ENCODE data around the gene XPR1.
A peak's percentile ranks its signal among the peaks of the same experiment; 100 is the strongest.

The XPR1 gene

DNA sequence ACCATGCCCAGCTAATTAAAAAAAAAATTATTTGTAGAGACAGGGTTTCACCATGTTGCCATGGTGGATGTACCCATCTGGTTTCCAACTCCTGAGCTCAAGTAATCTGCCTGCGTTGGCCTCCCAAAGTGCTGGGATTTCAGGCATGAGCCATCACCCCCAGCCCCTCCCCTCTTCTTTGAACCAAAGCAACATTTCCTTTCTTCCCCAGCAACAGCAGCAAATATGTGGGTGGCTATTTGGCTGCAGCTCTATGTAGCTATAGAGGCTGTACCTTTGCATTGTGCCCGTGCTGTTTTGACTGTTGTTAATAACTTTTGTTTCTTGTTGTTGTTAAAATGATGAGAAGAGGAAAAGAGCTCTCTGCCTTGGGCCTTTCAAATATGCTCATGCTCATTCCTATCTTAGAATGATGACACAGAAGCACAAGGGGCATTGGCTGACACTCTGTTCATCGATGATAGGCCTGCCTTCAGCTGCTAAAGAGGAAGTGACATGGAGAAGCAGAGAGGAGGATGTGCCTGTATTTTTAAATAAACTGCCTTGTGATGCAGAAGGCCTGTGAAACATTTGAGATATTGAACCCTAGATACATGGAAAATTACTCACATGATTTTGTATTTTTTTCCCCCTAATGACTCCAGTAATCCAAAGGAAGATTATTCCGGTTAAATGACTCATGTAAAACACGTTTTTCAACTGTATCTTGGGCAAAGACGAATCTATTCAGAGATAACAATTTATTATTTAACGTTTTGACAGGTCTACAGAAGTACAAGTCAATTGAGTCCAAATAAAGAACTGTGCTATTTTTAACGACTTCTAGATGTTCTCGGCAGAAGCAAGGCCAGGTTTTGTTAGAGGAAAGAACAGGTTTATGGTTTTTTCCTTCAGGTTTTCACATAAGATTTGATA is 20.5 kb upstream of the XPR1 start:
- no peak overlapping the region for H3K4me3 ChIP-seq (replicated peaks in 1 of 2; ENCODE audit: low read depth in 2 of 2, low read length in 2 of 2)
- DNase-seq (ENCODE audit: low read depth in 2 of 2) = peak; percentile 56 to 58
- TF ChIP-seq, protein P1, sequence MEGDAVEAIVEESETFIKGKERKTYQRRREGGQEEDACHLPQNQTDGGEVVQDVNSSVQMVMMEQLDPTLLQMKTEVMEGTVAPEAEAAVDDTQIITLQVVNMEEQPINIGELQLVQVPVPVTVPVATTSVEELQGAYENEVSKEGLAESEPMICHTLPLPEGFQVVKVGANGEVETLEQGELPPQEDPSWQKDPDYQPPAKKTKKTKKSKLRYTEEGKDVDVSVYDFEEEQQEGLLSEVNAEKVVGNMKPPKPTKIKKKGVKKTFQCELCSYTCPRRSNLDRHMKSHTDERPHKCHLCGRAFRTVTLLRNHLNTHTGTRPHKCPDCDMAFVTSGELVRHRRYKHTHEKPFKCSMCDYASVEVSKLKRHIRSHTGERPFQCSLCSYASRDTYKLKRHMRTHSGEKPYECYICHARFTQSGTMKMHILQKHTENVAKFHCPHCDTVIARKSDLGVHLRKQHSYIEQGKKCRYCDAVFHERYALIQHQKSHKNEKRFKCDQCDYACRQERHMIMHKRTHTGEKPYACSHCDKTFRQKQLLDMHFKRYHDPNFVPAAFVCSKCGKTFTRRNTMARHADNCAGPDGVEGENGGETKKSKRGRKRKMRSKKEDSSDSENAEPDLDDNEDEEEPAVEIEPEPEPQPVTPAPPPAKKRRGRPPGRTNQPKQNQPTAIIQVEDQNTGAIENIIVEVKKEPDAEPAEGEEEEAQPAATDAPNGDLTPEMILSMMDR (IDR thresholded peaks at IDR 0.05; ENCODE audit: low read depth, low read length) = no peak

DNA sequence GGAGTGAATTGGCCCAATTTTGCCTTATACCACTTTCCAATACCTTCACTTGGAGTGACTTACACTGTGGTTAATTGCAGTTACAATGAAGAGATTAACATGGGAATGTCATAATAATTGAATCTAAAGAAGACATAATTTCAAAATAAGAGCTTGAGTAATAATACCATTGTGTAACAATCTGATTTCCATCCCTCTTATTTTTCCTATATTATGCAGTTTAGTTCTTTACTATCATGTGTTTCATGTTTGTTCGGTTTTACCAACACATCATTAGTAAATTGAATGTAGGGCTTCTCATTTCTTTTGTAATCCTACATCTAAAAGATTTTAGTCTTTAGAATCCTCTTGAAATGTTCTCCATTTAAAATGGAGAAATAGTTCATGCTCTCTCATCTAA is 19.2 kb upstream of the XPR1 start:
- TF ChIP-seq, protein P1 (IDR thresholded peaks at IDR 0.05; ENCODE audit: low read depth, low read length) = no peak
- no peak for DNase-seq (ENCODE audit: low read depth in 2 of 2)
- H3K4me3 ChIP-seq (replicated peaks in 1 of 2; ENCODE audit: low read depth in 2 of 2, low read length in 2 of 2) = no peak overlapping the region

DNA sequence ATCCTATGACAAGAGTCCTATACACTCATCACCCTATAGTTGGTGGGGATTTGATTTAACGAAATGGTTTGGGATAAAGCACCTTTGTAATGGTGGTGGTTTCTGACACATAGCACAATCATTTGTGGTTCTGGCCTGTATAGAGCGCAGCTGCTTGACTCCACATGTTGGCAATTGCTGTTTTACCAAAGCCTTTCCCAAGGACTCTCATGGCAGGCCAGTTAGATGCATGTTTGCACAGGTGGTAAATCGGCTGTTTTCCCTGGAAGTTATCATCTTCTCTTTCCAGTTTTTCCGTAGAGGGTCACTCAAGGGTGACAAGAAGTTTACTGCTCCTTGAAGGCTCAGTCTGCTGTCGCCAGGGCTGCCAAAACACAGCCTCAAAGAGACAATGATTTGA is 17.1 kb upstream of the XPR1 start:
- H3K4me3 ChIP-seq (replicated peaks in 1 of 2; ENCODE audit: low read depth in 2 of 2, low read length in 2 of 2) = no peak overlapping the region
- no peak for DNase-seq (ENCODE audit: low read depth in 2 of 2)
- TF ChIP-seq, protein P1 (IDR thresholded peaks at IDR 0.05; ENCODE audit: low read depth, low read length) = no peak

DNA sequence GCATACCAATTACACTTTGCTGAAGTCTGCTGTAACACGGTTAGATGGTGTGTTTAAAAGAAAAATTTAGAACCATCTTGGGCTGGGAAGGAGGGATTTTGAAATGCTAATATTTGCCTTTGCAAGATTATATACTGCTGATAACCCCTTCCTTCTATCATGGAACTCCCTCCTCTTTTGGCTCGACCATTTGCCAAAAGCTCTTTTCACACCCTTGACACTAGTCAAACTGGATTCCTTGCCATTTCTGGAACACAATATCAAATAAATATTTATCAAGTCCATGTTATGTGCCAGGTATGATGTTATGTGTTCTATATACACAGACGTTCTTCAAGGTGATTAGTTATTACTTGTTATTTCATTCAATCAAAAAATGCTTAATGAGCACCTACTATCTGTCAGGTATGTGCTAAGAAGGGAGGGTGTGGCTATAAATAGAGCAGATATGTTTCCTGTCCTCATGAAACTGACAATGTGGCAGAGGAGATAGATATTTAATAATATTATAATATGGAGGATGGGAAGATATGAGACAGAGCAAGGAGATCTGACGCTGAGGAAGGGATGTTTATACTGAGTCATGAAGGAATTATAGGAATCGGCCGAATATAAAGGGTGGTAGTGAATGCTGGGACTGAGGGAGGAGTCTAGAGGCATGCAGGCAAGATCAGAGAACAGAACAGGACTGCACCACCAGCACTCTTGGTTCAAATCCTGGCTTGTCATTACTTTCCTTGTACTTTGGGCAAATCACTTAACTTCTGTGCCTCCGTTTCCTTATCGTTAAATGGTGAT is 16.1 kb upstream of the XPR1 start:
- TF ChIP-seq, protein P1 (IDR thresholded peaks at IDR 0.05; ENCODE audit: low read depth, low read length) = no peak
- H3K4me3 ChIP-seq (replicated peaks in 1 of 2; ENCODE audit: low read depth in 2 of 2, low read length in 2 of 2) = no peak overlapping the region
- no peak for DNase-seq (ENCODE audit: low read depth in 2 of 2)

DNA sequence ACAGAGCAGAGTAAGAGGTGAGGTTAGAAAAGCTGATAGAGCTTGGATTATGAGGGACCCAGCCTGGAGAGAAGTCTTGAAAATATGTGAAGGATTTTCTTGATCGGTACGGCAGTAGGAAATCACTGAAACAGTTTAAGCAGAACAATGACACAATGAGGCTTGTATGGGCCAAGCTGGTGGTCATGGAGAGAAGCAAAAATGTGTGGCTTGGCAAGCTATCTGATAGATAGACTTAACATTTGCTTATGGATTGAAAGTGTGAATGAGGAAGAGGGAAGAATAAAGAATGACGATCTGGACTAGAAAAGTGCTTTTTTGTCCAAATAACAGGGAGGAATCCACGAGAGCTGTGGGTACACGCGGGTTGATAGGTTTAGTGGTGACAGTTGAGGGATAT is 15.4 kb upstream of the XPR1 start:
- TF ChIP-seq, protein P1 (IDR thresholded peaks at IDR 0.05; ENCODE audit: low read depth, low read length) = no peak
- DNase-seq (ENCODE audit: low read depth in 2 of 2) = peak in 1 of 2 donors; percentile 37

DNA sequence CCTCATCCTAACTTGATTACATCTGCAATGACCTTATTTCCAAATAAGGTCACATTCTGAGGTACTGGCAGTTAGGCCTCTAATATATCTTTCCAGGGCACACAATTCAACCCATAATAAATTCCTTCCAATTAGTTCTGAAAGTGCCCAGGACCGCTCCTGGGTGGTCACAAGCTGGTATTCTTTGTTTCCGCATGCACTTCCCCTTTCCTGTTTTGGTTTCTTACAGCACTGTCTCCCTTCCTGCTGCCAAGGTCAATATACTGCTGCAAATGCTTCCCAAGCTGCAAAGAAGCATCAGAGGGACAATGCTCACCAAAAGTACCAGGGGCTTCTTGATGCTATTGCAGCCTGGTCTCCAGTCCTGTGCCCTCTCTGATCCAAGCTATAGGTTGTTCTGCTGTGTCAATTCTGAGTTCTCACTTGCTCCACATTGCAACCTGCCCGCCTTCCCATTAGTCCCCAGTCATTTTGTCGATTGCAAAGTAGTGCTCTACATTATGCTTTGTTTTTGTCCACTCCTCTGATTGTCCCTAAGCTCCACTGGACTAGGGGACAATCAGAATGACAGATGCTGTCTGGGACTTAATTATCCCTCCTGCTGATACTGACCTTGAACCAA is 13.9 kb upstream of the XPR1 start:
- TF ChIP-seq, protein P1 (IDR thresholded peaks at IDR 0.05; ENCODE audit: low read depth, low read length) = no peak
- no peak overlapping the region for H3K4me3 ChIP-seq (replicated peaks in 1 of 2; ENCODE audit: low read depth in 2 of 2, low read length in 2 of 2)
- DNase-seq (ENCODE audit: low read depth in 2 of 2) = no peak

More for the DNA sequence above, 15.4 kb upstream of the XPR1 start:
- H3K4me3 ChIP-seq (replicated peaks in 1 of 2; ENCODE audit: low read depth in 2 of 2, low read length in 2 of 2) = no peak overlapping the region

All from cardiac fibroblast (primary cell).